IPS-11a (cell line): Measurements from ENCODE around the gene CLEC17A.
"Not testable (repeated sequence)": the region's sequence is repeated elsewhere in the genome, so short reads cannot be mapped to it uniquely, and the experiment has no call there.

Source experiments
- H3K4me3 ChIP-seq: one replicate; pipeline ENCODE4 v1.5.1; 2013; ENCODE audit warnings: low read depth, low read length, control low read depth

Gene CLEC17A

GRCh38 chr19:14582894-14583340, at the start of gene CLEC17A:
Gene CLEC17A (plus strand): TSS chr19:14583084. CDS start chr19:14583161, 77 bp downstream.
- H3K4me3 ChIP-seq: no peak within 1 kb of the TSS

- H3K4me3 ChIP-seq: no peak overlapping the region
Observed at GRCh38 chr19:14533450-14533849, 49.4 kb upstream of the CLEC17A start.

- peak overlapping the region; percentile 5 for H3K4me3 ChIP-seq
Observed at GRCh38 chr19:14536926-14537692, 45.8 kb upstream of the CLEC17A start.

DNA sequence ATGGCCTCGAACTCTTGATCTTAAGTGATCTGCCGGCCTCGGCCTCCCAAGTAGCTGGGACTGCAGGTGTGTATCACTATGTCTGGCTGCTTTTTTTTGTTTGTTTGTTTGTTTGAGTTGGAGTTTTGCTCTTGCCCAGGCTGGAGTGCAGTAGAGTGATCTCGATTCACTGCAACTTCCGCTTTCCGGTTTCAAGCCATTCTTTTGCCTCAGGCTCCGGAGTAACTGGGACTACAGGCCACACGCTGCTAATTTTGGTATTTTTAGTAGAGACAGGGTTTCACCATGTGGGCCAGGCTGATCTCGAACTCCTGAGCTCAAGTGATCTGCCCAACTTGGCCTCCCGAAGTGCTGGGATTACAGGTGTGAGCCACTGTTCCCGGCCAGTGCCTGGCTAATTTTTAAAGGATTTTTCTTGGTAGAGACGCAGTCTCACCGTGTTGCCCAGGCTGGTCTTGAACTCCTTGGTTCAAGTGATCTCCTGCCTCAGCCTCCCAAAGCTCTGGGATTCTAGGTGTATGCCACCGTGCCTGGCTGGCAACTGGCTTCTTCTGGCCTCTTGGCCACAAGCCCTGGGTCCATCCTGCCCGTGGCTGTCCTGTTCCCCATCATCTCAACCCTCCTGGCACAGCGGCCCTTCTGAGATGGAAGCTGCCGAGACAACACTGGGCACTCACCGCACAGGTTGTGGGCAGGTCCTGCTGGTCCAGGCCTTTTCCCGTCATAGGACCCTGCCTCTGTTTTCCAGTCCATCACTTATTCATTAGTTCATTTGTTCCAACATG, 42.0 kb upstream of the CLEC17A start:
- no peak overlapping the region for H3K4me3 ChIP-seq

DNA sequence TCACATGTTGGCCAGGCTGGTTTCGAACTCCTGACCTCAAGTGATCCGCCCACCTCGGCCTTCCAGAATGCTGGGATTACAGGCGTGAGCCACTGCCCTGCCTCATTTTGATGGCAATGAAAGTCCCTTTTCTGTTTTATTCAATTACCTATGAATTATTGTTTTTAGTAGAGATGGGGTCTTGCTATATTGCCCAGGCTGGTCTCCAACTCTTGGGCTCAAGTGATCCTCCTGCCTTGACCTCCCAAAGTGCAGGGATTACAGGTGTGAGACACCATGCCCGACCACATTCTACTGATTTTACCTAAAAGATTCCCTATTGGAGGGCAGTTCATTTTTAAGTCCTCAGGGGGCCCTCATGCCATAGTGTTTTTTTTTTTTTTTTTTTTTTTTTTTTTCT, 40.9 kb upstream of the CLEC17A start:
- not testable (repeated sequence) for H3K4me3 ChIP-seq

- no peak overlapping the region for H3K4me3 ChIP-seq
Observed at GRCh38 chr19:14542711-14543328, 40.1 kb upstream of the CLEC17A start.

DNA sequence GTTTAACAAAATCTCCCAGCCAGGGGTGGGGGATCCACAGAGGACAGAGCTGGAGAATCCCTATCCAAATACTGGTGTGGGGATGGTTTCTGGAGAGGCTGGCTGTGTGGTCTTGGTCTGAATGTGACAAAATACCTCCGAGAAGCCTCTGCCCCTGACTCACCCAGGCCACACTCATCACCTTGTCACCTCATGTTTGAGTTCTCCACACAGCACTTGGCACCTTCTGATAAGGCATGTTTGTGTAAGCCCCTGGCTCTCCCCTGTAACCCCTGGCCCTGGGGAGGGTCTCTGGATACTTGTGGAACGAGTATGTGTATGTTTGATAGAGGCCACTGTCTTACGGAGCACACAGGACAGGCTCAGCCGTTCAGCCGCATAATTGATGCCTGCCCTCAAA, 38.8 kb upstream of the CLEC17A start:
- no peak overlapping the region for H3K4me3 ChIP-seq

DNA sequence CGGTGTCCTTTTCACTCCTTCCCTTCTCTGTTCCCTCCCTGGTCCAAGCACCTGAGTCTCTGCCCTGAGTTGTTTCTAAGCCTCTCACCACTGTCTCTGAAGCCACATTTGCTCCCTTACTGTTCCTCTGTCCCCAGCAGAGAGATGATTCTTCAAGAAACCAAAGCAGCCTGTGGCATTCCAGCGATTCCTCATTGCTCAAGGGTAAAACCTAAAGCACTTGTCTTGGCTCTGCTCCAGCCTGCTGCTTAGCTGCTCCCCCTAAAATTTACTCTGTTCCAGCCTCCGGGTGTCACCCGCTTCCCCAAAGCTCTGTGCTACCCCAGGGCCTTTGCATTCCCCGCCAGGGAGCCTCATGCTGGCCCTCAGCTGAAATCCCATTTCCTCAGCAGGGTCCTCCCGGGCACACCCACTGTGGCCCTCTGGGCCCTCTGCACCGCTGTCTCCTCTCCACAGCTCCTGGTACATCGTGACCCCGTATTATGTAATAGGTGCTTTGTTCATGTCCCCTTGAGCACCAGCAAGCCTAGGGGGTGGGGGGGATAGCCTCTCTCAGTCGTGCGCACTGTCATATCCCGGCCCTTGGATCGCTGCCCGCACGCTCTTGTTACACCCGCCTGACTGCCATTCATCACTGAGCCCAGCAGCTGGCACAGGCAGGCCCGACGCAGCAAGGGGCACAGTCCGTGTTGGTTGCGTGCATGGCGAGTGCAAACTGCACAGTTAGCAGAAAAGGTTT, 37.7 kb upstream of the CLEC17A start:
- H3K4me3 ChIP-seq: no peak overlapping the region

DNA sequence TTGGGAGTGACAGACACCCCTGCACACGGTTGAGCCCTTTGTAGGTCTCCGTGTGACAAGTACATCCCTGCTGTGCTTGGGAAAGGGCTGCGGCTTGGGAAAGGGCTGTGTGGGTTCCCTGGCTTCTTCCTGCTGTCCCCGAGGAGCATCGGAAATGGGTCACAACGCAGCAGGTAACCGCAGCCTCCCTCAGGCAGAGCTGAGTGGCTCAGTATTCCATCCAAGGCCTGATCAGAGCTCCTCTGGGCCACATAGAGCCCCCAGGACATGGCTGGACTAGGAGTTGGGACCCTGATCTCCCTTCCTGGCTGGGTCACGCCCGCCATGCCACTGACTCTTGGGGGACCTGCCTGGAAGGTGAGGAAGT, 37.2 kb upstream of the CLEC17A start:
- no peak overlapping the region for H3K4me3 ChIP-seq

DNA sequence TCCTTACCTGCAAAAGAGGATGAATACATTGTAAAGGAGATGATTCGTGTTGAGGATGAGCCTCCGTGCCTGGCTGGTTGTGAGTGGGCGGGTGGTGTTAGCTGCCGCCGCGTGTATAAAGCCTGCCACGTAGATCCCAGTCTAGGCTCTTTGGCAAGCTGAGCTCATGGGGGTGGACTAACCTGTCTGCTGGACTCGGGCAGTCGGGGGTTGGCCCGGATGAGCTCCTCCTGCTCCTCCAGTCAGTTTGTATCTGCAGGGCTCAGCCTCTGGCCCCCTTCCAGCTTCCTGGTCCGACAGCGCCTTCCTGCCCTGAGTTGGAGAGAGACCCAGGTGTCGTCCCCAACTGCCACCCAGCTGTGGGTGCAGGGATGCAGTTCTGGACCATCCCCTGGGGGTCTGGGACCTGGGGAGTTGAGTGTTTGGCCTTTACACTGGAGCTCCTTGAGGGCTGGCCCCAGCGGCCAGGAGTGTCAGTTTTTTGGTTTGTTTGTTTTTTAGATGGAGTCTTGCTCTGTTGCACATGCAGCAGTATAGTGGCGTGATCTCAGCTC, 32.6 kb upstream of the CLEC17A start:
- H3K4me3 ChIP-seq: no peak overlapping the region

DNA sequence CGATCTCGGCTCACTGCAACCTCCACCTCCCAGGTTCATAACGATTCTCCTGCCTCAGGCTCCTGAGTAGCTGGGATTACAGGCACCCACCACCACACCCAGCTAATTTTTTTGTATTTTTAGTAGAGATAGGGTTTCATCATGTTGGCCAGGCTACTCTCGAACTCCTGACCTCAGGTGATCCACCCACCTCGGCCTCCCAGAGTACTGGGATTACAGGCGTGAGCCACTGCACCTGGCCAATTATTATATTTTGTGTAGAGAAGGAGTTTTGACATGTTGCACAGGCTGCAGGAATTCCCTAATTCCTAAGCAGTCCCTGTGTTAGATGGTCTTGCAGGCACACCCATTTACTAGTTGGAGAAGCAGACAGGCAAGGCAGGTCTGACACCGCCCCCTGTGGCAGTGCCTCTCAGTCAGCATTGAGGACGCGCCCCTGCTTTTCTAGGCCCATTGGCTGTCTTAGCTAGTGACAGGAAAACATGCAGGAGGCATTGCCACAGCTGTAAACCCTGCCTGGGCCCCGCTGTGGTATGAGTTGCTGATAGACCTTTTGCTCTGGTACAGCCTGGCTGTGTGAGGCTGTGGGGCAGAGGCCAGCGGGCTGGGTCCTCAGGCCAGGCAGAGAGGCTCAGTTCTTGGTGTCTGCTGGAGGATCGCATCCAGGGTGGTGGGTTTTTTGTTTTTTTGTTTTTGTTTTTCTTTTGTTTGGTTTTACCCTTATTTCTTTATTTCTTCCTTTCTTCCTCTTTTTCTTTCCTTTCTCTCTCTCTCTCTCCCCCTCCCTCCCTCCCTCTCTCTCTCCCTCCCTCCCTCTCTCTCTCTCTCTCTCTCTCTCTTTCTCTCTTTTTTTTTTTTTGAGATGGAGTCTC, 31.5 kb upstream of the CLEC17A start:
- not testable (repeated sequence) for H3K4me3 ChIP-seq

DNA sequence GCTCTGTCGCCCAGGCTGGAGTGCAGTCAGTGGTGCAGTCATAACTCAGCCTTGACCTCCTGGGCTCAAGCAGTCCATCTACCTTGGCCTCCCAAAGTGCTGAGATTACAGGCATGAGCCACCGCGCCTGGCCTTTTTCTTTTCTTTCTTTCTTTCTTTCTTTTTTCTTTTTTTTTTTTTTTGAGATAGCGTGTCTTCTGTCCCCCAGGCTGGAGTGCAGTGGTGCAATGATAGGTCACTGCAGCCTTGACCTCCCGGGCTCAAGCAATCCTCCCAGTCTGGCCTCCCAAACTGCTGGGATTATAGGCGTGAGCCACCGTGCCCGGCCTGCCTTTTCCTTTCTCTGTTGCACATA, 30.9 kb upstream of the CLEC17A start:
- not testable (repeated sequence) for H3K4me3 ChIP-seq

GRCh38 chr19:14553042-14553938, 29.6 kb upstream of the CLEC17A start:
- H3K4me3 ChIP-seq: no peak overlapping the region

DNA sequence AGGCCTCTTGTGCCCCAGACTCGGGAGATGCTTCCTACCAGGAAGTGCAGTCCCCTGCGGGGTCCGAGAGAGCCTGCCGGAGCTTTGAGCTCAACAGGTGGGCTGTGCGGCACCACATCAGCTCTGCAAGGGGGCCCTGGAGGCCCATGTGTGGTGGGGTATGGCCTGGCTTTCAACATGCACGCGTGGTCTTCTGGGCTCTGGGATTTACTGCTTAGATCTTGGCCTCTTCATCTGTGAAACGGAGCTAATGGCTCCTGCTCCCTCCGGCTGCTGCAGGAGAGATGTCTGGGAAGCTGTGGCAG, 29.0 kb upstream of the CLEC17A start:
- no peak overlapping the region for H3K4me3 ChIP-seq

DNA sequence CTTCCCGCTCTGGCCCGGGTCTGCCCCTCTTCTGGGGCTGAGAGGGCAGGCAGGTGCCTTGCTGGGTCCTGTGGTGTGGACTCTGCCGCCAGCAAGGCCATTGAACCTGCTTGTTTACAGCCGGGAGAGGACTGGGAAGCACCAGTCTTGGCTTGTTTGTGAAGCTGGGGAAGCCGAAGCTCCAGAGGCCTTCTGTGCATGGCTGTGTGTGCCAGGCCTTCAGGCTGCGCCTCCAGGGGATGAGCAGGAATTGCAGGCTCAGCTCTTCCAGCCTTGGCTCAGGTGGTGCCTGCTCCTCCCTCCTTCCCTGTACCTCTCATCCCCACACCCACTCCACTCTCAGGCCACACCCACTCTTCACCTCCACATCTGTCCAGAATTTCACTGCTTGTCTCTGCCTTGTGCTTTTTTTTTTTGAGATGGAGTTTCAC, 28.5 kb upstream of the CLEC17A start:
- H3K4me3 ChIP-seq: no peak overlapping the region

DNA sequence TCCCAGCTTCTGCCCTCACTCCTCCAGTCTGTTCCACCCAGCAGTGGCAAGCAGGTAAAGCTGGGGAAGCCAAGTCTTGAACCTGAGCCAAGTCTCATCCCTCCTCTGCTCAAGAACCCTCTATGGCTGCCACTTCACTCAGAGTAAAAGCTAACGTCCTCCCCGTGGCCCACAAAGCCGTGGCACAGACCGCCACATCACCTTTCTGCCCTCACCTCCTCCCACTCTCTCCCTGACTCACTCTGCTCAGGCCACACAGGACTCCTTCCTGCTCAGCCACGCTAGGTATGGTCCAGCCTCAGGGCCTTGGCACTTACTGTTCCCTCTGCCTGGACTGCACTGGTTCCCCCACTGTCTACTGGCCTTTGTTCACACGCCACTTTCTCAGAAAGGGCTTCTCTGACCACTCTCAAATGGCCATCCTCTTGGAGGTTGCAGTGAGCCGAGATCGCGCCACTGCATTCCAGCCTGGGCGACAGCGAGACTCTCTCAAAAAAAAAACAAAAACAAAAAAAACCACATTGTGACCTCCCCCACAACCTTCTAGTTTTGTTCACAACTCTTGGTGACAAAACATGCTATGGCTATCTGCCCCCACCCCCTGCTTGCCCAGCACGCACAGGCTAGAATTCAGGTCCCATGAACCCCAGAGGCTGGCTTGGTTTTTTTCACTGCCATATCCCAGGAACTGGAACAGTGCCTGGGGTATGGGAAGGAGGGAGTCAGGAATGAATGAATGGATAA, 26.8 kb upstream of the CLEC17A start:
- H3K4me3 ChIP-seq: no peak overlapping the region

DNA sequence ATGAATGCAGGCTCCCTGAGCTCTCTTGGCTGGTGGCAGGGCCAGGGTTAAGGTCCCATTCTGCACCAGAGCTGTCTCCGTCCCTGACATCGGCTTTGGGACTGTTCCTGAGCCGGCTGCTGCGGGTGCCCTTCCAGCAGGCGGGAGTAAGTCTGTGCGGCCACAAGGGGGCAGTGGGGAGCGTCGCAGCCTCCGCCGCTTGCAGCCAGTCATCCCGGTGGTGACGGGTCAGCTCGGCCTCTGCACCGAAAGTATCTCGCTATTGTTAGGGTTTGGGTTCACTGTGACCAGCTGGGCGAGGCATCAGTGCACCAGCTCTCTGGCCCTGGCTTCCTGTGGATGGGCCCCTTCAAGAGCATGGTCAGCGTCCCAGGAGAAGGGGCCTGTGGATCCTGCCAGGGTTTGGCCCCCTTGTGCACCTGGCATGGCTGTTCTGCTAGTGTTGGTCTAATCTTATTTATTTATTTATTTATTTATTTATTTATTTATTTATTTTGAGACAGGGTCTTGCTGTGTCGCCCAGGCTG, 26.2 kb upstream of the CLEC17A start:
- no peak overlapping the region for H3K4me3 ChIP-seq

GRCh38 chr19:14558370-14559066, 24.4 kb upstream of the CLEC17A start:
- no peak overlapping the region for H3K4me3 ChIP-seq
